Peyer's patch (tissue), 4 donors: Measurements from ENCODE around the gene DSG4.

Source experiments
- CTCF ChIP-seq, 6 experiments: fragments of 450-650 bp in 4 of 6; fragments of 200-600 bp in 2 of 6; sonication (generic) in 1 of 6; IDR thresholded peaks; one replicate each; pipeline ENCODE4 v1.5.1; 2017 to 2019; ENCODE audit warnings: antibody characterized with exemption in 6 of 6, mild to moderate bottlenecking in 3 of 6, moderate library complexity in 1 of 6
- POLR2A ChIP-seq, 2 donors: fragments of 450-650 bp; IDR thresholded peaks; one replicate each; pipeline ENCODE4 v1.5.1; 2017; ENCODE audit warnings: antibody characterized with exemption in 2 of 2, mild to moderate bottlenecking in 2 of 2, moderate library complexity in 2 of 2

DNA sequence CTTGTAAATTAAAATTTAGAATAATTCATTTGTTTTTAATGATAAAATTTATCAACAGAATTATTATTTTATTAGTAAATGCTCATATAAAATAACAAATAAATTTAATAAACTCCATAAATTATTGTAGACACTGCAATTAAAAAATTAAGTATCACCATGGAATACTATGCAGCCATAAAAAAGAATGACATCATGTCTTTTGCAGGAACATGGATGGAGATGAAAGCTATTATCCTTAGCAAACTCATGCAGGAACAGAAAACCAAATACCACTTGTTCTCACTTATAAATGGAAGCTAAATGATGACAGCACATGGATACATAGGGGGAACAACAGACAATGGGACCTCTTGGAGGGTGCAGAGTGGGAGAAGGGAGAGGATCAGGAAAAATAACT is 41.3 kb downstream of the DSG4 start:
- TF ChIP-seq CTCF (IDR thresholded peaks at IDR 0.05) (no peak), POLR2A (IDR thresholded peaks at IDR 0.05) (no peak)
